HG02938 (cell line): Measurements from ENCODE around the gene PIK3CB.
A peak's percentile ranks its signal among the peaks of the same experiment; 100 is the strongest.
"Not testable (repeated sequence)": the region's sequence is repeated elsewhere in the genome, so short reads cannot be mapped to it uniquely, and the experiment has no call there.

Experiments used
- ATAC-seq: cut with Tn5 transposase; IDR thresholded peaks from one replicate; pipeline ENCODE4 v1.9.1; 2021; ENCODE audit warnings: mild to moderate bottlenecking, moderate library complexity; ENCODE audit not compliant: unreplicated experiment

PIK3CB gene

DNA sequence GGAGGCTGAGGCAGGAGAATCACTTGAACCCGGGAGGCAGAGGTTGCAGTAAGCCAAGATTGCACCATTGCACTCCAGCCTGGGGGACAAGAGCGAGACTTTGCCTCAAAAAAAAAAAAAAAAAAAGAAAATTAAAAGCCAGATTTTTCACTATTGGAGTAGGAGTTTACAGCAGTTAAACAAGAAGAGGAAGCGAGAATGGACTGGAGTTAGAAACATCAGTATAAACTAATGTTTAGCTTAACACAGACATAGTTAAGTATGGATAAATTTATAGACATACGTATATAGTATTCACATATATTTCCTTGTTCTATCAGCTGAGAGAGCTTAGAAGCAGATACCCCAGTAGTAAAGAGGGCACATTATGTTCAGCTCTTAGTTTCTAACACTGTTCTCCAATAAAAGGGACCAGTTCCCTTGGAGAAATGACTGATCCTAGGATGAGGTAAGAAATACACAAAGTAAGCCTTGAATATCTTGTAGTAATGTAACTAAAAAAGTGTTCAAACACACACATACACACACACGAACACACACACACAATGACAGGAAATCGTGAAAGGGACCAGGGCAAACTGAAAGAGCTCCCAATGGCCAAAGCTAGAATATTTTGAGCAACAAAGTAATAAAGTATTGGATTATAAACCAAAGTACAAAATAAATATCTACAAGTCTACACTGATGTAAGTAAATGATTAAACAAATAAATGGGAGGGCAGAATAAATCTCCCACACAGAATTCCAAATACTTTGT, 25.1 kb downstream of the PIK3CB start:
- no peak for ATAC-seq

DNA sequence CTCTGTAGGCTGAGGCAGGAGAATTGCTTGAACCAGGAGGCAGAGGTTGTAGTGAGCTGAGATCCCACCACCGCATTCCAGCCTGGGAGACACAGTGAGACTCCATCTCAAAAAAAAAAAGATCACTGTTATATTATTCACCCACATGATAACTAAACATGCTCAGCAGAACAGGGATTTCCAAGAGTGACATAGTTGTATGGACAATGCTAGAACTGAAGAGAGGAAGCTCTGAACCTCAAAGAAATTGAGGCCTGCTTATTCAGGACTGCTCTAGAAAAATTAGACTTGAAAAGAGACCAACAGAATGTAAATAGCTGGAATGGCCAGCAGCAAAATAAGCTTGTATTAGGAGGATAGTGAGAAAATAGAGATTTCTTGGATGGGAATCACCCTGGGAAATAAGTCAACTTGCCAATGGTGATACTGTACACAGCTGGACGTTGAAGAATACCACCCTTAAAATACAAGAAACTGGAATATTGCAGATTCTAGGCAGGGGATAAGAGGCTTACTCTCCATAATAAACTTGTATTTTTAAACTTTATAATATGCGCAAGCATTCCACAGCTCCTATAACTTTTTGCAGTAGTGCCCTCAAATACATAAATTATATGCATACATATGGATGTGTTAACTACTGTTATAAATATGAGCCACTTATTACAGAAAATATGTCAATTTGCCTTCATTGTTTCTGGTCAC, 28.2 kb downstream of the PIK3CB start:
- no peak for ATAC-seq

DNA sequence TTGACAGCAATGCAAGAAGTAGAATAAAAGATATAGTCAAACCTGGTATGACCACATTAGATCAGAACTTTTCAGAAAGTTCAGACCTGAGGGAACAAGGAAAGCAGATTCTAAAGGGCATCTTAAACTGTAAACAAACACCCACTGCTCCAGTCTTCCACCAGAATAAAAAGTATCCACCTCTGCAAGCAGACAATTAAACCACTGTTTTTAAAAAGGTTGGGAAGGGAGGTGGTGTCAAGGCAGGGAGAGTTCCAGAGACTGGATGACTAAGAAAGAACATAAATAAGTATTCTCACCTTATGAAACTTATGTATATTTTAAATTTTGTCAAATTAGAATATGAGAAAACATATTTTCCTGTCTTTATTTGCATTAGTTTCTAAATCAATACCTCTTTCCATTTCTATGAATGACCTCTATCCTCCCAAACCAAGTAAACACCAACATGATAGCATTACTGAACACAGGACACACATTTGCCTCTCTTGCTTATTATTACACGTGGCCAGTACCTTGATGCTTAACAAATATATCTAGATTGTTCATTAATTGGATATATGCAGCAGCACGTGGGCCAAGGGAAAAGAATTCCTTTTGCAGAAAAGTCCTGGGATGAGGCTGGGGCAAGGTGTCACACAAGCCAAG, 31.6 kb downstream of the PIK3CB start:
- no peak for ATAC-seq

DNA sequence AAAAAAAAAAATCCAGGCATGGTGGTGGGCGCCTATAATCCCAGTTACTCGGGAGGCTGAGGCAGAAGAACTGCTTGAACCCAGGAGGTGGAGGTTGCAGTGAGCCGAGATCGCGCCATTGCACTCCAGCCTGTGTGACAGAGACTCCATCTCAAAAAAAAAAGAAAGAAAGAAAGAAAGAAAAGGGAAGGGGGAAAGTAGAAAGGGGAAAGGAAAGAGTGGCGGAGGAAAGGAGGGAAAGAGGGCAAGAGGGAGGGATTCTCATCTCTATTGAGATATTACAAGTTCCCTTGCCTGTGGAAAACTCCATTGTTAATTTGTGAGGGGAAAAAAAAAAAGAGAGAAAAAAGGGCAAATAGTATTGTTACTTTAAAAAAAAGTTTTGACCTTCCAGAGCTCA, 32.5 kb downstream of the PIK3CB start:
- ATAC-seq = not testable (repeated sequence)

DNA sequence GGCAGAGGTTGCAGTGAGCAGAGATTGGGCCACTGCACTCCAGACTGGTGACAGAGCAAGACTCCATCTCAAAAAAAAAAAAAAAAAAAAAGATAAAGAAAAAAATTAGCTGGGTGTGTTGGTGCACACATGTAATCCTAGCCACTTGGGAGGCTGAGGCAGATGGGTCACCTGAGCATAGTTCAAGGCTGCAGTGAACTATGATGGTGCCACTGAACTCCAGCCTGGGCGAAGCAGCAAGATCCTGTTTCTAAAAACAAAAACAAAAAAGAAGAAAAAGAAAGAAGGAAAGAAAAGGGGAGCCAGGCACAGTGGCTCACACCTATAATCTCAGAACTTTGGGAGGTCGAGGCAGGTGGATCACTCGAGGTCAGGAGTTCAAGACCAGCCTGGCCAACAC, 32.9 kb downstream of the PIK3CB start:
- no peak for ATAC-seq

DNA sequence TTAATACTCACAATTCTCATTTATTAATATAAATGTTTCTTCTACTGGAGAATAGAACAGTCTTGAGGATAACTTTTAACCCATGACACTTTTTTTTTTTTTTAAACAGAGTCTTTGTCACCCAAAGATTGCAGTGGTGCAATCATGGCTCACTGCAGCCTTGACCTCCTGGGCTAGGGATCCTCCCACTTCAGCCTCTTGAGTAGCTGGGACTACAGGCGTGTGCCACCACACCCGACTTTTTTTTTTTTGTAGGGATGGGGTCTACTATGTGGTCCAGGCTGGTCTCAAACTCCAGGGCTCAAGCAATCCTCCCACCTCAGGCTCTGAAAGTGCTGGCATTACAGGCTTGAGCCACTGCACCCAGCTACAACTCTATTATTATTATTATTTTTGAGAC, 34.5 kb downstream of the PIK3CB start:
- ATAC-seq = no peak

DNA sequence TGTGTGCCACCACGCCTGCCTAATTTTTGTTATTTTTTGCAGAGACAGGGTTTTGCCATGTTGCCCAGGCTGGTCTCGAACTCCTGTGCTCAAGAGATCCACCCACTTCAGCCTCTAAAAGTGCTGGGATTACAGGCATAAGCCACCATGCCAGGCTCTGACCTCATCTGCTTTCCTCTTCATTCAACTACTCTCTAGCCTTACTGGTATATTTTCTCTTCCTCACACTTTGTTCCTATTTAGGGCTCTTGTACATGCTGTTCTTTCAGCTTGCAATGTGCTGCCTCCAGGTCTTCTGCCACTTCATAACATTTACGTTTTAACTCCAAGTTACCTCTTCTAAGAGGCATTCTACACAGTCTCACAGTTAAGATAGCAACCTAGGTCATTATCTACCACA, 34.9 kb downstream of the PIK3CB start:
- ATAC-seq = no peak

DNA sequence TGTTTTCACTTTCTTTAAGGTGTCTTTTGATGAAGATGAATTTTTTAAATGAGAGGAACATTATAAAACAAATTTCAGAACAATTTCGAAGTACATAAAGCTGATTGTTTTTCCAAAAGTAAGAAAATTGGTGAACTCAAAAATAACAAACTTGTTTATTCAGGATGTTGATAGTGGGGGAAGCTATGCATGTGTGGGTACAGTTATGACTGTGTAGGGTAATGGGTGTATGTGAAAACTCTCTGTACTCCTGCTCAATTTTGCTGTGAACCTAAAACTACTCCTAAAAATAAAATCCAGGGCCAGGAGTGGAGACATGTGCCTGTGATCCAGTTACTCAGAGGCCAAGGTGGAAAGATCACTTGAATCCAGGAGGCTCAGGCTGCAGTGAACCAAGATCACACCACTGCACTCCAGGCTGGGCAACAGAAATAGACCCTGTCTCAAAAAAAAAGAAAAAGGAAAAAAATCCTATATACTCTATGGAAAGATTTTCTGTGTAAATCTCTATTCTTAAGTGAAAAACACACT, 37.2 kb downstream of the PIK3CB start:
- no peak for ATAC-seq

DNA sequence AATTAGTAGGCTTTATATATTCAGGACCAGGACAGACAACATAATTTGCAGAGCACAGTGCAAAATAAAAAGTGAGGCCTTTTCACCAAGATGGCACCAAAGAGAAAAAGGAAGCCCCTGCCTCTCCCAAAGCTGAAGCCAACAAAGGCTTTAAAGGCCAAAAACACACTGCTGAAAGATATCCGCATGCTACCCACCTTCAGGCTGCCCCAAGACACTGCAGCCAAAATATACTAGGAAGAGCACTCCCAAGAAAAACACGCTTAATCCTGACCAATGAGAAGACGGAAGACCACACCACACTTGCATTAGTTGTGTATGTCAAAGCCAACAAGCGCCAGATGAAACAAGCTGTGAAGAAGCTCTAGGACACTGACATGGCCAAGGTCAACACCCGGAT, 38.0 kb downstream of the PIK3CB start:
- ATAC-seq = no peak

DNA sequence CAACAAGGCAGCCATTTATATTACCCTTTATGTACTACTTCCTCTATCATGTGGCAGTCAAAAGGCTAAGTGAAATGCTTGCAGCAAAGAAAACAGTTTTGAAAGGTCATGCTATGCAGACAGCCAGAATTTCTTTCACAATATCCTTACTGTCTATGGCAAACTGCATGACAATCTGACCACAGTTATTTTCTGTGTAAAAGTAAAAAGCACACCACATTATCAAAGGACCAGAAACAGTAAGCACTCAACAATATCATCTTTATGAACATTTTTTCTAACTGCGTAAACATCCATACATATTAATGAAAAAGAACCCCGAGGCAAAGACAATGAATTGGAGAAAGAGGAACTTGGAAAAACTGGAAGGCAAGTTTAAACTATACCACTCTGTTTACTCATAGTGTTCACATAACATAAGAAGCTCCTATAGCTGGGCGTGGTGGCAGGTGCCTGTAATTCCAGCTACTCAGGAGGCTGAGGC, 47.9 kb downstream of the PIK3CB start:
- no peak for ATAC-seq

DNA sequence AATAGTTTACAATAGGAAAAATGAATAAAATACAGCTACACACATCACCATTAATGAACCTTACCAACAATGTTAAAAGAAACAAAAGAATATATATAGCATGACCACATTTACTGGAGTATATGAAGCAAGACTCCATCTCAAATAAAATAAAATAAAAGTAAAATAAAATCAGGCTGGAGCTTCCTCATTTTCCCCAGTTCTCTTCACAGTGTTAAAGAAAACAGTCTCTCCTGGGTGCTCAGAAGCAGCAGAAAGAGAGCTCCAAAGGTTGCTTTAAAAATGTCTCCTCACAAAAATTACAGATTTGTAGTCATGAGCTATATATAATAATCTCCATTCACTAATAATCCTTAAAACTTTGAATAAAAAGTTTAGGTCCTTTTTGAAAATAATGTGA, 48.8 kb downstream of the PIK3CB start:
- no peak for ATAC-seq

DNA sequence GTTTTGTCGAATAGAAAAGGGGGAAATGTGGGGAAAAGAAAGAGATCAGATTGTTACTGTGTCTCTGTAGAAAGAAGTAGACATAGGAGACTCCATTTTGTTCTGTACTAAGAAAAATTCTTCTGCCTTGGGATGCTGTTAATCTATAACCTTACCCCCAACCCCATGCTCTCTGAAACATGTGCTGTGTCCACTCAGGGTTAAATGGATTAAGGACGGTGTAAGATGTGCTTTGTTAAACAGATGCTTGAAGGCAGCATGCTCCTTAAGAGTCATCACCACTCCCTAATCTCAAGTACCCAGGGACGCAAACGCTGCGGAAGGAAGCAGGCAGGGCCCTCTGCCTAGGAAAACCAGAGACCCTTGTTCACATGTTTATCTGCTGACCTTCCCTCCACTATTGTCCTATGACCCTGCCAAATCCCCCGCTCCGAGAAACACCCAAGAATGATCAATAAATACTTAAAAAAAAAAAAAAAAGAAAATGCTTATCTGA, 49.3 kb downstream of the PIK3CB start:
- not testable (repeated sequence) for ATAC-seq

DNA sequence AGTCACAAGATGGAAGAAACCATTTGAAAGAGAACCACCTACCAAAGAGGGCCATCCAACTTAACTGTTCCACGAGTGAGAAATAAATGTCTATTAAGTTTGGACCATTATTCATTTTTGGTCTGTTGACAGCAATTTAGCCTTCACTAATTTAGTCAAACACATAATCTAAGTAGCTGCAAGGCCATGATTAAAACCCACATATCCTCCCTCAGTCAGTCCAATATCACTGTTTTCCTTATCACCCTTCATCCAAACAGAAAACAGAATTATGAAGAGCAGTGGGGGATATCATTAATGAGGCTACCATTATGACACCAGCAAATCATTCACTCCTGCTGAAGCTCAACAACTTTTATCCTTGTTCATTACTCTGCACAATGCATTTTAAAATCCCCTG, 52.0 kb downstream of the PIK3CB start:
- no peak for ATAC-seq

DNA sequence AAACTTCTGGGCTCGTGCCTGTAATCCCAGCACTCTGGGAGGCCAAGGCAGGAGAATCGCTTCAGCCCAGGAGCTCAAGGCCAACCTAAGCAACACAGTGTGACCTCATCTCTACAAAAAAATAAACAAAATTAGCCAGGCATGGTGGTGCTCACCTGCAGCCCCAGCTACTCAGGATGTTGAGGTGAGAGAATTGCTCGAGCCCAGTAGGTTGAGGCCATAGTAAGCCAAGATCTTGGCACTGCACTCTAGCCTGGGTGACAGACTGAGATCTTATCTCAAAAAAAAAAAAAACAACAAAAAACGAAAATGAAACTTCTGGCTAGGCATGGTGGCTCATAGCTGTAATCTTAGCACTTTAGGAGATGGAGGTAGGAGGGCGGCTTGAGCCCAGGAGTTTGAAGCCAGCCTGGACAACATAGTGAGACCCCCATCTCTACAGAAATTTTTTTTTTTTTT, 53.7 kb downstream of the PIK3CB start:
- ATAC-seq = peak; percentile 56

DNA sequence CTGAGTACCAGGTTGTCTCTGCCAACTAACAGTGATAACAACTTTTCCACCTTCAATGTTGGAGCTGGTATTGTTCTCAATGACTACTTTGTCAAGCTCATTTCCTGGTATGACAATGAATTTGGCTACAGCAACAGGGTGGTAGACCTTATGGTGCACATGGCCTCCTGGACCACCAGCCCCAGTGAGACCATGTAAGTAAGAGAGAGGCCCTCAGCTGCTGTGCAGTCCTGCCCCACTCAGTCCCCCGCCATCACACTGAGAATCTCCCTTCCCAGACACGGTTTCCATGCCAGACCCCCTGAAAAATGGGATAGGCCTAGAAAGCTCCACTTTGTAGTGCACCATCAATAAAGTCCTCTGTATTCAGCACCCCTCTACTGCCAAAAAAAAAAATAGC, 56.1 kb downstream of the PIK3CB start:
- no peak for ATAC-seq

DNA sequence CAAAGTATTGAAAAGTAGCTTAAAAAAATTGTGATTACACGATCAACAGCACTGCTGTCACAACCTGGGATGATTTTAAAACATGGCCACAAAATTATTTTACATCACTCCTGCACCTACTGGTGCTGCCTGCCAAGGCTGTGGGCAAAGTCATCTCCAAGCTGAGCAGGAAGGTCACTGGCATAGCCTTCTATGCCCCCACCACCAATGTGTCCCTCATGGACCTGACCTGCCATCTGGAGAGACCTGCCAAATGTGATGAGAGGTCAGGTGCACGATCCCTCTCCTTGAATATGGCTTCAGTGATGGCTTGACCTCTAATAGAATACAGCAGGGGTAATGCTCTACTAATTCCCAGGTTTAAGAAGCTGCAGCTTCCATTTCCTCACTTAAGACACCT, 57.8 kb downstream of the PIK3CB start:
- ATAC-seq = no peak

DNA sequence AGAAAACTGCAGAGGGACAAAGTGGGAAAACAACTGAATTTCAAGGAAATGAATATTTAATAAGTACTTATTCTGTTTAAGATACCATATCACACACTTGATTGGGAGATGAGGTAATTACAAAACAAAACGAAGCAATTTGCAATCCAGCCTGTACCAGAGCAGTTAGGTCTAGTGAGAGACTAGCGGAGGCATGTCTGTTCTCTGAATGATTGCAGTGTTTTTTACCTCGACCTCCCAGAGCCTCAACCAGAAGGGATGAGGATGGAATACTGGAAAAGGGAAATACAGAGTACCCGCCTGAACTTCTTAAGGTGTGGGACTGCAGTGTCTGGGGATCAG, 59.5 kb downstream of the PIK3CB start:
- no peak for ATAC-seq

DNA sequence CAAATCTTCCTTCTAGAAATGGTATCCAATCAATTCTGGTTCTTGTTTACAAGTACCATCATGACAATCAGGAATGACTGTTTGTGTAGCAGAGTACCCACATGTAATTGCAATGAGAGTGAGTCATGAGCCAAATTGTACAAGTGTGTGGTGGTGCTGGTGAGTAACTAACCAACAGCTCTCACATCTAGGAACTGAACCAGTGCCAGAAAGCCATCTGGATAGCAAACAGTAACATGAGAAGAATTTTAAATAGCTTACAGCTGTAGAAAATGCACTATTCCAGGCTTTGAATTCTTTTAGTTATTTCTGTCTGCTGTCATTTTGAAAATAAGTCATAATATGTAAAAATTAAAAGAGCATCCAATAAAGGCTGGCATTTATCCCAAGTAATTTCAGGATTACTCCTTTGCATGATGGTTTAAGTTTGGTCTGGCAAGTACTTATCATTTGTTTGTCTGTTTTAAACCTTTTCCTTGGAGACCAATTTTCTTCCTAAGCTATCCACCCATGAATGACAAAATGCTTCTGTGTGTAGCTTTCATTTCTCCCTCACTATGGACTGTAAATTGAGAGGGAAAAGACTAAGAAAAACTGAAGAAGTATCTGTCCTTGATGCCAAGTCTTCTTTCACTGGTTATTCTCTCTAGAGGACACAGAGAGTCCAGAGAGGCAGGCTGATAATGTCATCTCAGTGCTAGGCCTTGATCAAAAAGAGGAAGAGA, 60.0 kb downstream of the PIK3CB start:
- ATAC-seq = no peak

DNA sequence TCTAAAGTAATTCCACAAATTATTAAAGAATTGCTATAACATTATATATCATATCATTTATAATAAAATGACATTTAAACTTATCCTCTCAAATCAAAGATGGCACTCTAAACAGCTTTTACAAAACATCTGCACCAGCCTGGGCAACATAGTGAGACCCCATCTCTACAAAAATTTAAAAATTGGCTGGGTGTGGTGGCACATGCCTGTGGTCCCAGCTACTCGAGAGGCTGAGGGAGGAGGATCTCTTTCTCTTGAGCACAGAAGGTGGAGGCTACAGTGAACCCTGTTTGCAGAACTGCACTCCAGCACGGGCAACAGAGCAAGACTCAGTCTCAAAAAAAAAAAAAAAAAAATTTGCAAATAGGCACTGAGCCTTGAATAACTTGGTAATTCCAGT, 63.1 kb downstream of the PIK3CB start:
- ATAC-seq = no peak

DNA sequence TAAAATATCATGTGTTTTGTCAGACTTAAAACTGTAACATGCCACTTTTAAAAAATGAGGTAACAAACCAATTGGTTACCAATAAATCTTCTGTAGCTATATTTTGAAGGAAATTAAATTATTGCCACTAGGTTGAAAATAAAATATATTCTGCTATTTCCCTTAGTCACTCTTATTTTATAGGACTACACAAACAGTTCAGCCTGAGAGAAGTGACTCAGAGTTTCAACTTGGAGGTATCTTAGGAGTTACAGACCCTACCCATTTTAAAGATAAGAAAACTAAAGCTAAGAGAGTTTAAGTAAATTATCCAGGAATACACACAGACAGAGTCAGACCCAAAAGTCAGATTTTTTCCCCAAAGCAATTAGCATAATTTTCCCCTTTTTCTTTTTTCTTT, 65.1 kb downstream of the PIK3CB start:
- no peak for ATAC-seq

DNA sequence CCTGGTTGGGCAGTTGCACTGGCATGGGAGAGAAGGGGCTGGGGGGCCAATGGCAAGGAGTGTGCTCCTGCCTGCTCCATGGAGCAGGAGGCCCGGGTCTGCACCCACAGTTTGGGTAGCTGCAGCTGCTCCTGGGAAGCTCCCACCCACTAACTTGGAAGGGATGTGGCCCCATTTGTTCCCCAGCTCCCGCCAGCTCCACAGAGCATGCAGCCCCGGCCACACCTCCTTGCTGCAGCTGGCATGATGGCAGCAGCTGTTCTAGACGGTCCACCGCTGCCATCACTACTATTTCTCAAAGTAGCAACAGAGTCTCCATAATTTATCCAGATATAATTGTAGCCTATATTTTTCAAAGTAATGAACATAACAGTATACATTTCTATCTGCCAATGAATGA, 65.8 kb downstream of the PIK3CB start:
- no peak for ATAC-seq
